ENCODE measurements around the gene ZNF516. TPM values are rescaled to one million over a fixed set of nuclear protein-coding genes. Genes with fewer than 3 reads are reported as not detected.
A peak's percentile ranks its signal among the peaks of the same experiment; 100 is the strongest.

Gene ZNF516
- total RNA-seq, 1 experiment from 2014 or later = 8.1 TPM

DNA sequence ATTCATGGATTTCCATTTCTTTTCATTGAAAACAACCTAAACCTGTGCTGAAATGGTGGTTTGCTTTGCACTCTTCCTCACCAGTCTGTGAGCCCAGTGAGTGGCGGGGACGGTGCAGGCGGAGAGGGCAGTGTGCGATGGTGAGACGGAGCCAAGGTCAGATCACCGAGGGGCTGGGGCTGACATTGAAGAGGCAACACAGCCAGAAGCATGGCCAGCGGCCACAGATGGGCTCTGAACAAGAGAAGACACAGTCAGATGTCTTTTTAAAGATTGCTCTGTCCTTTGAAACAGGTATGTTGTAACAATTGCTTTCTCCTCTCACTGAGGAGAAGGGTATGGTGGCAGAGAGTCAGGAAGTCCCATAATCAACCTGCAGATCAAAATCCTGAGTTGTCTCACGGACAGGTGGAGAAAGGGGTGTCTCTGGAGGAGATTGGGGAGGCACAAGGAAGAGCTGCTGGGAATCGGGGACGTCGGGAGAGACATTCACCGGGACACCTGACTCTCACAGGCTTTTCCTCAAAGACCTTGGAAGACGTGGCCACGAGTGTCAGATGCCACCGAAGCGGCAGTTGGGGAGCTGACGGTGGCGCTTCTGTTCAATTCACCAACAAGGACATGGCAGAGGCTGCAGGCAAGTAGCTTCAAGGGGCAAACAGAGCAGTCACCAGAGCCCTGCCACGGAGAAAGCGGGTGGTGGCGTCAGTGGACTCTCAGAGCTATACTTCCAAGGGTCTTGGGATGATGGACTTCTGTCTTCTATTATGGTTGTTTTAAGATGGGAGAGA is 12.1 kb upstream of the ZNF516 start:
- DNase-seq (ENCODE audit: low spot score) = no peak

DNA sequence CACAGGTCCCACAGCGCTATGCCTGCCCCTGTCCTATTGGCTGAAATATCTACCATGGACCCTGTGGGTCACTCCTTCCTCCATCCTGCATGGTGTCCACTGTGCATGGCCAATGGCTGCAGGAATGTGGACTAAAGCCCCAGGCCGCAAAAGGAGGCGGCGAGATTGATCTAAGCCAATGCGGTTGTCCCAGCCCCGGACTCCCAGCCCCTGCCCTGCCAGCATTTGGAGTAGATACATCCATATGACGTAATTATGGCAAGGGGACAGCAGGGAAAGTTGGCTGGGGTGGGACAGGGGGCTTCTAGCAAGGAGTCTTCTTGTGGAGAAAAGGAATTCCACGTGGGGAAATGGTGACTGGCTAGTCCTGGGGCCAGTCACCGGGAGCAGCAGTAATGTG is 11.4 kb upstream of the ZNF516 start:
- DNase-seq (ENCODE audit: low spot score) = no peak

DNA sequence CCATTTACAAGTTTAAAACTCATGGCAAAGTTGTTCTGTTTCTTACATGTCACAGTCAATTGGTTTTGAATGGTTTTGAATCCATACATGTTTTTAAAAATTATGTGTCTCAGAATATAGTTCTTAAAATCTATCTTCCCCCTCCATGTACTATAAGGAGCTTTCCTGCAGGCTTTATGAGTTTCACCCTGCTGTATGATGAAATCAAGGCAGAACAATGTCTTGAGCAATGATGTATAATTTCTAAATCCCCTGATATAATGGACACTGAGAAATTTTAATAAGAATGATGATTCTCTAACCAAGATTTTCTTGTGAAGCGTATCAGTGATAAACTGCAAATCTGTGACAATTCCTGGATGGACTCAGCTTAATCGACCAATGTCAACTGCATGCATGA is 10.6 kb upstream of the ZNF516 start:
- no peak for DNase-seq (ENCODE audit: low spot score)

DNA sequence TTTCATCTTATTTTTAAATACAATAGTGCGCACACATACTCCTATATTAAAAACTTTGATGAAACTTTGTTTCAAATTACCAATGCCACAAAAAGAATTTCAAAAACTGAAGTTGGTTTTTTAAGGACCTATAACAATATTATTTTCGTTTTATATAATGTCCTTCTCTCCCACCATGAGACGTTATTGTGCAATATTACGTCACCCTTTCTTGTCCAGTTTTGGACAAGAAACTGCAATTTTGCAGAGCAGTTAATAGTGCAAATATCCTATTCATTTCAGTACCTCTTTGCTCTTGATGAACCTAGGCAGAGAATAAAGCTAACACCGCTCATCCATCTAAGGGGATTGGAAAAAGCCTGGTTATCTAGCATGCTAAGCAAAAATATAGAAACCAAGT is 9.7 kb upstream of the ZNF516 start:
- no peak for DNase-seq (ENCODE audit: low spot score)

DNA sequence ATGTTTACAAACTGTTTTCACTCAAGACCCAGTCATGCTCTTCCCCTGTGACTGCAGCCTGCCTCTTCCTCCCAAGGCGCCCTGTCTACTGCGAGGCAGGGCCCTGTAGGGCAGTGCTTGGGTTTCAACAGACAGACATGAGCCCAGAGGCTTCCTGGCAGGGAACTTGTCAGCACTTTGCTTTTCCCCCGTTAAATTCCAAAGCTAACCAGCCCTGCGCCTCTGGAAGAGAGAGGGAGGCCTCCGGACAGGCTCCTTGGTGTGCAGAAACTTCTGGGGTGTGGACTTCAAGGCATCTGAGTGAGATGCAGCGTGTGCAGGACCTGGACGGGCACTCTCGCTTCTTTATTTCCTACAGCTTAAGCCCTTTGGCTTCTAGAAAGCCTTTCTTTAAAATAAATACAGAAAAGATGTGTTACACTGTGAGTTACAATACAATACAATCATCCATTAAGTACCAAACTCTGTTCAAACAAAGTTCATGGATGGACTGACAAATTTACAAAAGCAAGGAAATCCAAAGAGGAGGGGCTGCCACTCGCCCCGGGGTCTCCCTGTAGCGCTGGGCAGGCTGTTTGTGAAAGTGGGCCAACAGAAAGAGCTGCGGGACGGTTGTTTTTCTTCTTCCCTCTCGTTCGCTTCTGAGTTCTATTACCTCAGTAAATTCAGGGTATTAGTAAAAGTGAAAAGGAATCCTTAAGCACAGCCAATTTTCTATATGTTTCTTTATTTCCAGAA is 8.8 kb upstream of the ZNF516 start:
- DNase-seq (ENCODE audit: low spot score) = no peak

DNA sequence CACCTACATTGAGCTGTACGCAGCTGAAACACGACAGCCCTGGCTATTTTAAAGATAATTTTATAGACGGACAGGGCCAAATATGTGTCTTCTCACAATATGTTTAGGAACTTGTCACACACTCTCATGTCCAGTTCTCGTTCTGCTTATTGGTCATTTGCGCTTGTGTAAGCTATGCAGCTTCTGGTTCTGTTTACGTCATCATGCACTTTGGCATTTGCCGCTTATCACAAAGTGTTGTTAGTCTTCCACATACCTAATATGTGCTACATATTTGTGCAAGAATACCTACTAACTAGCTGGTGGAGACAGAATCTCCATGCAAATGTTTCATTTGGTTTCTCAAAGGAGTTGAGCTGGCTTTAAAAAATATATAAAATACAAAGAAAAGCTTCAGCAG is 7.5 kb upstream of the ZNF516 start:
- DNase-seq (ENCODE audit: low spot score) = no peak

DNA sequence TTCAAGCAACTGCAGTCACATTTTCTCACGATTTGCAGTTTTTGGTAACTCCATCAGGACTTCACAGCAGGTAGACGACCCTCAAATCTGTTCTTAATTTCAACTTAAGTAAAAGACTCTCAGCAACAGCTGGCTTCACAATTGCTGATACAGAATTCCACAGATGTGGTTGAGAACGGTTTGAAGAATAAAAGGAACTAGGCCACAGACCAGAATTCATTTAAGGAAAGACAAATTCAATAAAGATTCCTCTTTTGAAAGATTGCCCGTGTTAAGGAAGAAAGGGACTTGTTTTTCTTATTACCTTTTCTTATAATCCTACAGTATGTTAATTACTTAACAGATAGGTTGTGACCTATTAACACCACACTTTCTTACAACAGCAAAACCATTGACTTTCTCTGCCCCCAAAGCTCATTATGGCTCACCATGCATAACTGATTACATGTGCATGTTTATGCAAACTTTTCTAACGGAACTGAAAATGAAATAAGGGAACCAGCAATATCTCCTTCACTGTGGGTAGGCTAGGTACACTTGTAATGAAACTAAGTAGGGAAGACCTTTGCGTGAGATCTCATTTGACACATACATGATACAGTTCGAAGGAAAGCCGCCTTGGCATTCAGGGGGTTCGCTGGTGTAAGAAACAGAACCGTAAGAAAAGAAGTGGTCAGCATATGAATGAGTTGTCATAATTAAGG is 4.7 kb upstream of the ZNF516 start:
- DNase-seq (ENCODE audit: low spot score) = no peak

DNA sequence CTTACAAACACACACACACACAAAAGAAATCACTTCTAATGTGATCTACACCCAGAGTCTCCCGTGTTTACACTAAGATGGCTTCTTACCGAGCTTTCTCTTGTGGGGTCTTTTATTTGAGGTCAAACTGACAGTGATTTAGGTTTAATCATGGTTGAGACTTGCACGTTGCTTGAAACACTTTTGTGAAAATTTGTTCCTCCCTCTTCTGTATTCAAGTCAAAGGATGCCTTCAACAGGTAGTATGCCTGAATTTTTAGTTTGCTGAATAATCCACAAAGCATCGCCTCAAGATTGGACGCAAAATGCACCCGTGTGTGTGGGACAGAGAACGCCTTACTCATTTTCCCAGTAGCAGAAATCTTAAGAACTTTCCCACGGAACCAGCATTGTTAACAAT is 4.0 kb upstream of the ZNF516 start:
- no peak for DNase-seq (ENCODE audit: low spot score)

DNA sequence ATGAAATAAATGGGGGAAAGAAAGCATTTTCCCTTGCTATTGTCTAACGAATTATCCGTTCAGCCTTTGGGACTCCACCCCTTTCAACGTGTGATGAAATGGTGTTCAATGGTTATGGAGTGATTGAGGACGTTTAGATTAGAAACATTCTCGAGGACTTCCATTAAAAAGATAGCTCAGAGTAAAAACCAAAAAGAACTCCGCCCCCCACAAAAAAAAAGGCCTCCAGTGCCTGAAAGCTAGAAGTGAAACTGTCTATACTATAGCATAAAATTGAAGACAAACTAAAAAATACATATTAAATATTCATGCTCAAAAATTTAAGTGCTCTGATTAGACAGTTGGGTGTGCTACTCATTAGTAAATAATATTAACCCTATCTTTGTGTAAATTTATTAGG is 3.0 kb upstream of the ZNF516 start:
- no peak for DNase-seq (ENCODE audit: low spot score)

DNA sequence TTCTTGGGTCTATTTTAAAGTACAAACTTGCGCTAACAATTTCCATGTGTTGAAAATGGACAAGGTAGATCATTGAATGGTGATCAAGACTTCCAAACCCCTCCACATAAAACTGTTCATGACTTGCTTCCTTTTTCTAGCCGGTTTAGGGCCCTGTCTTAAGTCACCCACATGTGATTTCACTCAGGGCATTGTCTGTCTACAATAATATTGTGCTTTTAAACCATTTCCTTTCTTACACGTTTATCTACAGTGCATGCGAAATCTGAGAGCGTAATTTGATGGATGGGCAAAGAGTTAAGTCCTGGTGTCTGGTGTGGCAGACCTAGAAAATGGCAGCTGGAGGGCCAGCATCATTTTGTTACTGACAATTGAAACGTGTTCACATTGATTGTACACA is 2.0 kb upstream of the ZNF516 start:
- no peak for DNase-seq (ENCODE audit: low spot score)

DNA sequence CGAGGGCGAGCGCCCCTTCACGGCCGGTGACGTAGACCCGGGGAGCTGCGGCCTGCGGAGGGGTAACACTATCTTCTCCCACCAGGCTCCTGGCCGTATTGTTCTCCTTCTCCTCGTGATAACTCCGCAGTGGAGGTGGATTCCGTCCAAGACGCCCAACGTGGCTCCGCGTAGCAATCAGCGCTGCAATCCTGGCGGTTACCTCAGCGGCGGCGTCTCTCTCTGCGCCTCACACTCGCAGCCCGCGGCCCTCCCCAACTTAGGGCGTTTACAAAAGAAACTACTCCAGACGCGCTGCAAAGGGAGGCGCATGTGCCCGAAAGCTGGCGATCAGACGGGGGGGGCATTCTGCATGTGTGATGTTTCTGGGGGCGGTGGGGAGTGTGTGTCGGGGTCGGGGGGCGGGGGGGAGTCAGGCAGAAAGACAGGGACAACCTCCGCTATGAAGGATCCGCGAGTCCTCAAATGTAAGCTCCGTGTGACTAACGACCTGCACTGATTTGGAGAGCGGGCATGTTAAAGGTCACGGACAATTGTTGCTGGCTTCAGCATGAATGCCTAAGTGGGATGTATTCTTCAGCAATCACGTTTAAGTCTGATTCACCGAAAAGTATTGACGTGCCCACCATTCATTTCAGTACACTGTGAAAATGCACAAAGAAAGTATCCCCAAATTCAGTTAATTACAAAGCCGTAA is 1.3 kb upstream of the ZNF516 start:
- peak; percentile 22 for DNase-seq (ENCODE audit: low spot score)

DNA sequence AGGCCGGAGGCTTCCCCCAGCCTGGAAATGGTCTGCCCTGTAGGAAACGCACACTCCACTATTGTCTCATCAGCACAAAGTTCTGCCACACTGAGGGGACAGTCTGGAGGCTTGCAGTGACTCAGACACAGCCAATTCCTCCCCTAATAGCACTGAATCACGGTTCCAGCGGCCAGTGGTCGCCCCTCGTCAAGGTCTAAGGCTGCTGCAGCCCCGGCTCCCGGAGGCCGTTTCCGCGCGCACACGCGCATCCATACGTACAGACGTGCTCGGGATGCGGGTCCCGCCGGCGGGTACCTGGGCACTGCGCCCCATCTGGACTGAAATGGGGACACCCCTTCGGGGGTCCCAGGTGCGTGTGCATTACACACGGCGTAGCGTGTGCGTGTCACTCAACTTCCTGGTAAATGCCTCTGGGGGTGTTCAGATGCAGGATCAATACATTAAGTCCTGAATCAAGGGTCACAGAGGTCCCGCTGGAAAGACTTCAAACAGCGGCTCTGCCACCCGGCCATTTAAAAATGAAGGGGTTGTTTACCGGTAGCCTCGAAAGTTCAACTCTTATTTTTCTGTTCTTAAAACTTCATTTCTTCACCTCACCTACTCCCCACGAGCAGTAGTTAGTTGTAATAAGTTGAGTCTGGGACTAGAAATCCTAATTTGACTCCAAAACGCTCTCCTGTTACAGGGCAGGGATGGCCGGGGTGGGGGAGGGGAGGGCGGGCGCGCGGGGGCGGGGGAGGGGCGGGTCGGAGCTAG is 572 bp upstream of the ZNF516 start:
- no peak for DNase-seq (ENCODE audit: low spot score)

DNA sequence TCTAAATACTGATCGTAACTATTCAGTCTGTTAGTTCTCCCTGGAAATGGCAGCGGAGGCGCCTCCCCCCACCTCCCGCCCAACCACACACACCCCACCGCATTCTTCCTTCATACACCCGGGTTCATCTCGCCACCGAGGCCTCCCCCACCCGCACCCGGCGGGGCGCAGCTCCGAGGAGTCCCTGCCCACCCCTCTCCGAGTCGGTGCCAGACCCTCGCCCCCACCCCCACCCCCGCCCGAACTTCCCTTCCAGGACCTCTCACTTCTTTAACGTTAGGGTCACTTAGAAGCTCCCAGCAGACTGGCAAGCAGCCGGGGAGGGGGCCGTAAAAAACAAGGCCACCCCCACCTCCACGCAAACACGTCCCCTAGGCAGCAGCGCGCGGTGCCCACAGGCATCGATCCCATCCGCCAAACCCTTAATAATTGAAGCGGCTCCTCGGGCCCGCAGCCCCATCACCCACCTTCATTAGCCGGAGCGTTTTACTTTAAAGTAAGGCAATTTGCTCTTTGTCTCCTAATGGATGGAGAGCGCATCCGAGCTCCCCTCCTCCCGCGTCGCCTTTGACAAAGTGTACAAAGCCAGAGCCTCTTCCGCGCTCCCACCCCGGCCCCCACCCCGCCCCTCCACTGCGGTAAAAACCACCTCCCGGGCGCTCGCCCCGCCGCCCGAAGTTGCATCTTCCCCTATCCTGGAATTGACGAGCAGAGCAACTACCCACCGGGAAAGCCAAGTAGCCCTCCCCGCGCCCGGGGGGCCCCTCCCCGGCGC is 624 bp downstream of the ZNF516 start:
- DNase-seq (ENCODE audit: low spot score) = no peak

DNA sequence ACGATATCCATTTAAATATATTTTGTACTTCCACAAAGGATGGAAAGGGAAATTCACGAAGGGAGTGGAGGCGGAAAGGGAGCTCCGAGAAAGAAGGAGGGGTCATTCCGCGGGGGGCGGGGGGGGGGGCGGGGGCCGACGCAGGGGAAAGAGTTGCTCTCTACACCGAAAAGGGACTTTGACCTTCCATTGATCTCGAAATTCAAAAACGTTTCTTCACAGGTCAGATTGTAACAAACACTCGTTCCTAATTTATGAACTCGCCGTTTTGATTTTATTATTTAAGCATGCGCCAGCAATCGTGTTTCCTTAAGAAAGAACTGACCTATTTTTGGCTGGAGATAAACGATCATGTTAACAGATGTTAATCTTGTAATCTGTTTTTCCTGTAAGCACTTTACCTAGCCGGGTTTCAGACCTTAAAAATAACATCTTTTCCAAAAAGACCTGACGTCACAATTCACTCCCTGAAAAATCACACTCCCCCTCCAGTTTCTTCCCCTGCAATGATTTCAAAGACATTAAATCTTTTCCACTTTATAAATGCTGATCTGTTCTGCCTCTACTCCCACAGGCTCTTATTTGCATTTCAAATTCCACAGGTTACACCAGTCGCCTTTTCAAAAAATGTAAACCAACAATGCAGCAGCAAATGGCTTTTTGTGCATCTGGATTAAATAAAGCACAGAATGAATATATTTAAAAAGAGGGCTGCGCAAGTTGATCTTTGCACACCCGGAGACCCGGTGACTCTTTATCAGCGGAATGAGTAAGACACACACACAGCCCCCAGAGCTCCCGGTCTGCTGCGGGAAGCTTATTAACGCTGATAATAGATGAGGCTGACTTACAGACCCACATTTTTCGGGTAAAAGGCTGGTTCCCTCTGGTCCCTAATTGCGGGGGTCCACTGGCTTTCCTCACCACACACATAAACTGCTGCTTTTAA is 1.6 kb downstream of the ZNF516 start:
- DNase-seq (ENCODE audit: low spot score) = no peak

DNA sequence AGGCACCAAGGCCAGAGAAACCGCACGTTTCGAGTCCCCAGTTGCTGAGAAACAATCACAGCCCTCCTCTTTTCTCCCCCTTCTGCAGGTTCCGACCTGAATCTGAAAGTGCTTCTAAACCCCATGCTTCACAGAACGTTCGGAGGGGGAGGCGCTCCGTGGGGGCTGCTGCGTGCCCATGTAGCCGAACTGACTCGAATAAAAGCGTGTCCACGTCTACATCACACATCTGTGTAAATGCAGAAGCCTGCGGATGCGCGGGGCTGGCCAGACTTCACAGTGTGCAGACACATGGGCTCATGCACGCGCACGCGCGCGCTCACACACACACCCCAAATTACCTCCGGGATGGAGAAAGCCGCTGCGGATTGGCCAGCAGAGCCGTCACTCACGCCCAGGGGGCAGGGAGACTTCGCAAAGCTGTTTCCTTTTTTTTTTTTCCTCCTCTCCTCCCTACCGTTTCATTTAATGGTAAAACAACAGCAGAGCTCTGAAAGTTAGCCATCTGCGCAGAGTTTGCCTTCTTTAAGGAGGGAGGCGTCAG is 2.3 kb downstream of the ZNF516 start:
- DNase-seq (ENCODE audit: low spot score) = peak; percentile 95

DNA sequence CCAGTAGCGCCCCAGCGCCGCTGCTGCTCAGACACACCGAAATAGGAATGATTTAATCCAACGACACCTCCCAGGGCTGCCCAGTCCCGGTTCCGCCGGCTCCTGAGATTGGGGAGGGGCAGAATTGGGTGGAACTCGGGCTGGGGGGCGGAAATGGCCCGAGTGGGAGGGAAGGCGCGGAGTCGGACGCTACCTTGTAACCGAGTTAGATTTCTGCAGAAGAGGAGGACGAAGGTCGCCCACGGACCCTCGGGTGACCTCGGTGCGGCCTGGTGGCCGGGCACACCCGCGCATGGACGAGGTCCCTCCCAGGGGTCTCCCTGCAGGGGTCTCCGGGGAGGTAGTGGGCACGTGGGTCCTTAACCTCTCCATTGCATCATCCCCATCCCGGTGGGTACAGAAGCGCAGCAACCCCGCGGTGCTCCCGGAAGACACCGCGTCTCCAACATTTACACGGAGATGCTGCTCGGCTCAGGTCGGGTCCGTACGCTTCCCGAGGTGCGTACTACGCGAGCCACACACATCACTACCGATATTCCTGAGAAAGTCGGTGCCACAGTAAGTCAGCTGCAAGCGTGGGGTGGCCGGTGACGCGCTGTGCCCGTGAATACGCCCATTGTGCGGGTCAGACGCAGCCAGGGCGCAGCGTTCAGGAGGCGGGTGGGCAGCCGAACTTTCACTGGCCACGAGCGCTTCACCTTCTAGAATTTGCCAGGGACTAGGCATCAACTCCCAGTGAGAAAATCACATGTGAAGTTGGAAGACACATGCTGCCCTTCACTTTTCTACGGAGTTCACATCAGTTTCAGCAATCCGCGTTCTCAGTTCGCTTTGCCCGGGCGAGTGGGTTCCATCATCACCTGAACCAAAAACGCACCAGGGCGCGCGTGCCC is 3.0 kb downstream of the ZNF516 start:
- DNase-seq (ENCODE audit: low spot score) = peak; percentile 41

DNA sequence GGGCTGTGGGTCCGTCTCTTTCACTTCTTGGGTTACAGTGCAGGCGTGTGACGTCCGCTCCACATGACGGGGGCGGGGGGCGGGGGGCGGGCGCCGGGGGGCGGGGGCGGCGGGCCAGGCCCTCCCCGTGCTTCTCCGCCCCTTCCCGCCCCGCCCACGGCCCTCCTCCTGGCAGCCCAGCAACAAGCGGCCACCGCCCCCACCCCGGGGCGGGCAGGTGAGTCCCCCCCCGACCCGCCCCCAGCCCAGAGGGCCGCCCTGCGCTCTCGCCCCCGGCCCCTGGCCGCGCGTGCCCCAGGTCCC is 3.6 kb downstream of the ZNF516 start:
- DNase-seq (ENCODE audit: low spot score) = peak; percentile 17

Measured in HT-29 (cell line).